Brain microvascular endothelial cell (primary cell): Measurements from ENCODE around the gene GPR119.
"Not testable (repeated sequence)": the region's sequence is repeated elsewhere in the genome, so short reads cannot be mapped to it uniquely, and the experiment has no call there.

Experiments used
- DNase-seq: peaks from one replicate; pipeline ENCODE4 v3.0.0-alpha.2; 2020
- H3K27ac ChIP-seq: fragments of 250-450 bp; sonication (Bioruptor Pico); 2 replicates; pipeline ENCODE4 v1.5.1; 2020; ENCODE audit warnings: mild to moderate bottlenecking, moderate library complexity
- H3K27me3 ChIP-seq: fragments of 250-450 bp; sonication (Bioruptor Pico); replicated peaks from 2 replicates; pipeline ENCODE4 v1.5.1; 2020; ENCODE audit warnings: mild to moderate bottlenecking
- H3K36me3 ChIP-seq: fragments of 250-450 bp; sonication (Bioruptor Pico); replicated peaks from 2 replicates; pipeline ENCODE4 v1.5.1; 2020; ENCODE audit warnings: mild to moderate bottlenecking
- H3K4me3 ChIP-seq: 2 replicates; pipeline ENCODE4 v1.5.1; 2011; ENCODE audit warnings: low read depth, mild to moderate bottlenecking, control low read depth, low read length, moderate library complexity
- in situ Hi-C: cut with HindIII; loops from 2 replicates; pipeline ENCODE4 v1.10.0; 2017; ENCODE audit warnings: low sequenced_read_pairs, low pct_ligation_motif_present
- TF ChIP-seq, protein P1 (sequence below): IDR thresholded peaks from 2 replicates; pipeline ENCODE4 v1.5.1; 2011; ENCODE audit warnings: low read depth, mild to moderate bottlenecking, moderate library complexity, low read length, control low read depth, inconsistent platforms; ENCODE audit errors: missing control alignments

The GPR119 gene

GRCh38 chrX:130376077-130376476 lies 9.4 kb downstream of the GPR119 start:
- no peaks in the 10 kb centered on the region for H3K27me3 ChIP-seq
- TF ChIP-seq, protein P1, sequence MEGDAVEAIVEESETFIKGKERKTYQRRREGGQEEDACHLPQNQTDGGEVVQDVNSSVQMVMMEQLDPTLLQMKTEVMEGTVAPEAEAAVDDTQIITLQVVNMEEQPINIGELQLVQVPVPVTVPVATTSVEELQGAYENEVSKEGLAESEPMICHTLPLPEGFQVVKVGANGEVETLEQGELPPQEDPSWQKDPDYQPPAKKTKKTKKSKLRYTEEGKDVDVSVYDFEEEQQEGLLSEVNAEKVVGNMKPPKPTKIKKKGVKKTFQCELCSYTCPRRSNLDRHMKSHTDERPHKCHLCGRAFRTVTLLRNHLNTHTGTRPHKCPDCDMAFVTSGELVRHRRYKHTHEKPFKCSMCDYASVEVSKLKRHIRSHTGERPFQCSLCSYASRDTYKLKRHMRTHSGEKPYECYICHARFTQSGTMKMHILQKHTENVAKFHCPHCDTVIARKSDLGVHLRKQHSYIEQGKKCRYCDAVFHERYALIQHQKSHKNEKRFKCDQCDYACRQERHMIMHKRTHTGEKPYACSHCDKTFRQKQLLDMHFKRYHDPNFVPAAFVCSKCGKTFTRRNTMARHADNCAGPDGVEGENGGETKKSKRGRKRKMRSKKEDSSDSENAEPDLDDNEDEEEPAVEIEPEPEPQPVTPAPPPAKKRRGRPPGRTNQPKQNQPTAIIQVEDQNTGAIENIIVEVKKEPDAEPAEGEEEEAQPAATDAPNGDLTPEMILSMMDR: no peak
- no peak overlapping the region for H3K4me3 ChIP-seq
- no peak overlapping the region for H3K27ac ChIP-seq
- H3K36me3 ChIP-seq: no peaks in the 10 kb centered on the region
- no peak for DNase-seq
- in situ Hi-C loops: no loop called here

DNA sequence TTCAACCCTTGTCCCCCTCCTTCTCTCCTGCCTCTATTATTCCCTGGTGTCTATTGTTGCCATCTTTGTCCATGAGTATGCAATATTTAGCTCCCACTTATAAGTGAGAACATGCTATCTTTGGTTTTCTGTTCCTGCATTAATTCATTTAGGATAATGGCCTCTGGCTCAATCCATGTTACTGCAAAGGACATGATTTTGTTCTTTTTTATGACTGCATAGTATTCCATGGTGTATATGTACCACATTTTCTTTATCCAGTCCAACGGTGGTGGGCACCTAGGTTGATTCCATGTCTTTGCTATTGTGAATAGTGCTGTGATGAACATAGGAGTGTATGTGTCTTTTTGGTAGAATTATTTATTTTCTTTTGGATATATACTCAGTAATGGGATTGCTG lies 33.4 kb downstream of the GPR119 start:
- H3K4me3 ChIP-seq, in situ Hi-C loops, H3K27me3 ChIP-seq, DNase-seq, H3K36me3 ChIP-seq, H3K27ac ChIP-seq: not testable (repeated sequence)

GRCh38 chrX:130351567-130351966 lies 33.9 kb downstream of the GPR119 start:
- in situ Hi-C loops: no loop called here
- no peaks in the 10 kb centered on the region for H3K36me3 ChIP-seq
- H3K4me3 ChIP-seq: no peak overlapping the region
- no peak overlapping the region for H3K27ac ChIP-seq
- no peaks in the 10 kb centered on the region for H3K27me3 ChIP-seq
- no peak for DNase-seq
- TF ChIP-seq, protein P1: no peak

- H3K36me3 ChIP-seq: no peaks in the 10 kb centered on the region
- H3K27ac ChIP-seq: no peak overlapping the region
- no peaks in the 10 kb centered on the region for H3K27me3 ChIP-seq
- no peak overlapping the region for H3K4me3 ChIP-seq
- in situ Hi-C loops: no loop called here
- DNase-seq: no peak
- TF ChIP-seq, protein P1: no peak
These were observed 38.2 kb downstream of the GPR119 start for GRCh38 chrX:130347321-130347720.

DNA sequence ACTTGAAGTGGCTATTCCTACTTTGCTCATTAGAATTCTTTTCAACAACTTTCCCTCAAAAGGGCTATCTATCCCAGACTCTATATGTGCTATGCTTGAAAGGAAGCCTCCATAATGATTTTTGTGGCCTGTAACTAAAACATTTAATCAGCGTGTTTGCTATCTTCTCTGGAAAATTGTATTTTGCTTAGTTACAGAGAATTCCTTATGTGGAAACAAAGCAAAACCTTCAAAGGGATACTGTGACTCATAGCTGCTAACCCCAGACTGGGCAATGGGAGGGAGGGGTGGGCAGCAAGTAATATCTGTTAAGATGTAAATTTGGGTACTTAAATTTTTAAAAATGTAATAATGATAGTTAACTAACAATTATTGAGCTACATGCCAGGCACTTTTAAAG lies 42.1 kb downstream of the GPR119 start:
- in situ Hi-C loops: no loop called here
- TF ChIP-seq, protein P1: no peak
- peak; percentile 7 for DNase-seq
- Histone ChIP-seq H3K4me3 (no peak overlapping the region), H3K36me3 (no peaks in the 10 kb centered on the region), H3K27ac (no peak overlapping the region), H3K27me3 (no peaks in the 10 kb centered on the region)

GRCh38 chrX:130340271-130340670 lies 45.2 kb downstream of the GPR119 start:
- no peaks in the 10 kb centered on the region for H3K27me3 ChIP-seq
- H3K36me3 ChIP-seq: no peaks in the 10 kb centered on the region
- TF ChIP-seq, protein P1: no peak
- DNase-seq: no peak
- H3K27ac ChIP-seq: peak overlapping the region; percentile 13
- peak overlapping the region; percentile 79 for H3K4me3 ChIP-seq
- in situ Hi-C loops: no loop called here
